ENCODE data around the gene EWSR1.

GRCh38 chr22:29312218-29313125 lies 44.4 kb downstream of the EWSR1 start:
- TF ChIP-seq, protein P1, sequence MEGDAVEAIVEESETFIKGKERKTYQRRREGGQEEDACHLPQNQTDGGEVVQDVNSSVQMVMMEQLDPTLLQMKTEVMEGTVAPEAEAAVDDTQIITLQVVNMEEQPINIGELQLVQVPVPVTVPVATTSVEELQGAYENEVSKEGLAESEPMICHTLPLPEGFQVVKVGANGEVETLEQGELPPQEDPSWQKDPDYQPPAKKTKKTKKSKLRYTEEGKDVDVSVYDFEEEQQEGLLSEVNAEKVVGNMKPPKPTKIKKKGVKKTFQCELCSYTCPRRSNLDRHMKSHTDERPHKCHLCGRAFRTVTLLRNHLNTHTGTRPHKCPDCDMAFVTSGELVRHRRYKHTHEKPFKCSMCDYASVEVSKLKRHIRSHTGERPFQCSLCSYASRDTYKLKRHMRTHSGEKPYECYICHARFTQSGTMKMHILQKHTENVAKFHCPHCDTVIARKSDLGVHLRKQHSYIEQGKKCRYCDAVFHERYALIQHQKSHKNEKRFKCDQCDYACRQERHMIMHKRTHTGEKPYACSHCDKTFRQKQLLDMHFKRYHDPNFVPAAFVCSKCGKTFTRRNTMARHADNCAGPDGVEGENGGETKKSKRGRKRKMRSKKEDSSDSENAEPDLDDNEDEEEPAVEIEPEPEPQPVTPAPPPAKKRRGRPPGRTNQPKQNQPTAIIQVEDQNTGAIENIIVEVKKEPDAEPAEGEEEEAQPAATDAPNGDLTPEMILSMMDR (IDR thresholded peaks at IDR 0.05): no peak
- TF ChIP-seq POLR2A (IDR thresholded peaks at IDR 0.05; ENCODE audit: low read depth) (no peak), EP300 (IDR thresholded peaks at IDR 0.05) (no peak)
